ENCODE measurements around the gene LZTR1. TPM values are rescaled to one million over a fixed set of nuclear protein-coding genes. Genes with fewer than 3 reads are reported as not detected.

LZTR1 gene
- total RNA-seq, 1 donor from 2014 or later: 21.9 TPM

DNA sequence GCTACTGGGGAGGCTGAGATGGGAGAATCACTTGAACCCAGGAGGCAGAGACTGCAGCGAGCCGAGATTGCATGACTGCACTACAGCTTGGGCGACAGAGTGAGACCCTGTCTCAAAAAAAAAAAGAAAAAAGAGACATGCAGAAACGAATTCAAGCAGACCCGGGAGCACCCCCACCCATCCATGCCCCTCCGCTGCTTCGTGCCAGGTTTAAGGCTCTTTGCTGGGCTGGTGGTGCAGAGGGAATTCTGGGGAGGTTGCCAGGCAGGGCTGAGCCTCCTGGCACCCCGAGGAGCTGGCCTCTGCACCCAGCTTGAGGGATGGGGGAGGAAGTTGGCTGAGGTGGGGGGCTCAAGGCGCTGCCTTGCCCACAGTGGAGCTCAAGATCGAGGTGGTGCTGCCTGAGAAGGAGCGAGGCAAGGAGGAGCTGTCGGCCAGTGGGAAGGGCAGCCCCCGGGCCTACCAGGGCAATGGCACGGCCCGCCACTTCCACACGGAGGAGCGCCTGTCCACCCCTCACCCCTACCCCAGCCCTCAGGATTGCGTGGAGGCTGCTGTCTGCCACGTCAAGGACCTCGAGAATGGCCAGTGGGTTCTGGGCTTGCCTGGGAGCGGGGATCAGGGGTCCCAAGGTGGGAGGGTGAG, 9.0 kb upstream of the LZTR1 start:
- H3F3A ChIP-seq (ENCODE audit: low read depth): peaks cover 46% of the 10 kb centered on the region
- H3K27me3 ChIP-seq: no peaks in the 10 kb centered on the region
- no peaks in the 10 kb centered on the region for H3K79me2 ChIP-seq (ENCODE audit: low read depth)
- no peak overlapping the region for H3K4me3 ChIP-seq
- no peaks in the 10 kb centered on the region for H3K9me3 ChIP-seq (ENCODE audit: low read depth)
- H3K27ac Mint-ChIP-seq: no peak overlapping the region
- no peaks in the 10 kb centered on the region for H3K36me3 Mint-ChIP-seq
- no peak for TF ChIP-seq EZH2 (IDR thresholded peaks at IDR 0.05)
- TF ChIP-seq EZH2phosphoT487 (IDR thresholded peaks at IDR 0.05): no peak
- TF ChIP-seq, protein P1, sequence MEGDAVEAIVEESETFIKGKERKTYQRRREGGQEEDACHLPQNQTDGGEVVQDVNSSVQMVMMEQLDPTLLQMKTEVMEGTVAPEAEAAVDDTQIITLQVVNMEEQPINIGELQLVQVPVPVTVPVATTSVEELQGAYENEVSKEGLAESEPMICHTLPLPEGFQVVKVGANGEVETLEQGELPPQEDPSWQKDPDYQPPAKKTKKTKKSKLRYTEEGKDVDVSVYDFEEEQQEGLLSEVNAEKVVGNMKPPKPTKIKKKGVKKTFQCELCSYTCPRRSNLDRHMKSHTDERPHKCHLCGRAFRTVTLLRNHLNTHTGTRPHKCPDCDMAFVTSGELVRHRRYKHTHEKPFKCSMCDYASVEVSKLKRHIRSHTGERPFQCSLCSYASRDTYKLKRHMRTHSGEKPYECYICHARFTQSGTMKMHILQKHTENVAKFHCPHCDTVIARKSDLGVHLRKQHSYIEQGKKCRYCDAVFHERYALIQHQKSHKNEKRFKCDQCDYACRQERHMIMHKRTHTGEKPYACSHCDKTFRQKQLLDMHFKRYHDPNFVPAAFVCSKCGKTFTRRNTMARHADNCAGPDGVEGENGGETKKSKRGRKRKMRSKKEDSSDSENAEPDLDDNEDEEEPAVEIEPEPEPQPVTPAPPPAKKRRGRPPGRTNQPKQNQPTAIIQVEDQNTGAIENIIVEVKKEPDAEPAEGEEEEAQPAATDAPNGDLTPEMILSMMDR (IDR thresholded peaks at IDR 0.05): no peak
- H3K4me3 Mint-ChIP-seq: peak overlapping the region; percentile 33
- H2AFZ ChIP-seq (replicated peaks): no peak overlapping the region
- H3K27me3 Mint-ChIP-seq (ENCODE audit: insufficient read depth, low read depth): peaks cover 23% of the 10 kb centered on the region
- no peak overlapping the region for H3K4me2 ChIP-seq
- peaks cover 45% of the 10 kb centered on the region for H3K4me1 ChIP-seq
- DNase-seq (ENCODE audit: low spot score): no peak
- H4K20me1 ChIP-seq (ENCODE audit: low read depth): peaks cover 8% of the 10 kb centered on the region
- peaks cover 27% of the 10 kb centered on the region for H3K4me1 Mint-ChIP-seq
- no peak overlapping the region for H3K27ac ChIP-seq
- no peak overlapping the region for H3K9ac ChIP-seq
- no peaks in the 10 kb centered on the region for H3K36me3 ChIP-seq
- H3K9me3 Mint-ChIP-seq: no peaks in the 10 kb centered on the region

DNA sequence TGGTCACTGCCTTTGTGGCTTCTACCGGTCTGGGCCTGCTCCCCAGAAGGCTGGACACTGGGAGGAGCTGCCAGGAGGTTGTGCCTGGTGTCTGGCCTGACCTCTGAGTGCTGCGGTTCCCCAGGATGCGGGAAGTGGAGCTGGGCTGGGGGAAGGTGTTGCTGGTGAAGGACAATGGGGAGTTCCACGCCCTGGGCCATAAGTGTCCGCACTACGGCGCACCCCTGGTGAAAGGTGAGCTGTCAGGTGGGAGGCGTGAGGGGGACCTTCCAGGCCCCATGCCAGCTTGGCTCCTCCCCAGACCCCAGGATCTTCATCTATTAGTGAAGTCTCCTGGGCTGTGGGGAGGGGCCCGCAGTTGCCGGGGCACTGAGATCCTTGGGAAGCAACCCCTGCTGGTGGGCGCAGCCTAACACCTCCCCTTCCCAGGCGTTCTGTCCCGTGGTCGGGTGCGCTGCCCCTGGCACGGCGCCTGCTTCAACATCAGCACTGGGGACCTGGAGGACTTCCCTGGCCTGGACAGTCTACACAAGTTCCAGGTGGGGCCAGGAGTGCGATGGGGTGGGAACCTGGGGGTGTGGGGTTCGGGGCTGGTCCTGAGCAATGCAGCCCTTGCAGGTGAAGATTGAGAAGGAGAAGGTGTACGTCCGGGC, 8.3 kb upstream of the LZTR1 start:
- DNase-seq (ENCODE audit: low spot score): no peak
- Histone ChIP-seq H3K4me1 (peaks cover 38% of the 10 kb centered on the region), H3K9me3 (ENCODE audit: low read depth) (no peaks in the 10 kb centered on the region), H3K4me3 (no peak overlapping the region), H4K20me1 (ENCODE audit: low read depth) (peaks cover 8% of the 10 kb centered on the region), H3K36me3 (no peaks in the 10 kb centered on the region), H3K79me2 (ENCODE audit: low read depth) (no peaks in the 10 kb centered on the region), H3K27me3 (no peaks in the 10 kb centered on the region), H3K27ac (no peak overlapping the region), H3K4me2 (no peak overlapping the region), H2AFZ (replicated peaks) (no peak overlapping the region), H3K9ac (no peak overlapping the region), H3F3A (ENCODE audit: low read depth) (peaks cover 42% of the 10 kb centered on the region)
- no peak for TF ChIP-seq EZH2 (IDR thresholded peaks at IDR 0.05)
- TF ChIP-seq EZH2phosphoT487 (IDR thresholded peaks at IDR 0.05): no peak
- TF ChIP-seq, protein P1 (IDR thresholded peaks at IDR 0.05): no peak
- no peaks in the 10 kb centered on the region for H3K36me3 Mint-ChIP-seq
- H3K4me1 Mint-ChIP-seq: peaks cover 21% of the 10 kb centered on the region
- H3K4me3 Mint-ChIP-seq: no peak overlapping the region
- no peaks in the 10 kb centered on the region for H3K9me3 Mint-ChIP-seq
- peaks cover 25% of the 10 kb centered on the region for H3K27me3 Mint-ChIP-seq (ENCODE audit: insufficient read depth, low read depth)
- H3K27ac Mint-ChIP-seq: peak overlapping the region; percentile 53

DNA sequence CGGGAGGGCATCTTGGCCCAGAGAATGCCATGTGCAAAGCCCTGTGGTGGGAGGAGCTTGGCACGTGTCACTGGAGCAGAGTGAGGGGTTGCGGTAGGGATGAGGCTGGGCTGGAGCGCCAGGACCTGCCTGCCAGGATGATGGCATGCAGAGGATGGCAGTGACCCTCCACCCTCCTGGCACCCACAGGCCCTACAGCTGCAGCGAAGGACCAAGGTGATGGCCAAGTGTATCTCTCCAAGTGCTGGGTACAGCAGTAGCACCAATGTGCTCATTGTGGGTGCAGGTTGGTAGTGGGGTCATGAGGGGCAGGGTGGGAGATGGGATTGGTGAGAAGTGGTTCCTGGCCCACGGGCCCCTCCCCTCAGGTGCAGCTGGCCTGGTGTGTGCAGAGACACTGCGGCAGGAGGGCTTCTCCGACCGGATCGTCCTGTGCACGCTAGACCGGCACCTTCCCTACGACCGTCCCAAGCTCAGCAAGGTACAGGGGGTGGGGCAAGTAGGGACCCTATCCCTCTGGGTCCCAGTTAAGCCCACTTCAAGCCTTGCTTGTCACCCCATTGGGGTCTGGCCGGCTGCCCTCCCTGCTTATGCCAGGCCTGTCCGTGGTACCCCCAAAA, 7.7 kb upstream of the LZTR1 start:
- Histone ChIP-seq H3K9ac (no peak overlapping the region), H3K4me3 (no peak overlapping the region), H3K36me3 (no peaks in the 10 kb centered on the region), H3K79me2 (ENCODE audit: low read depth) (no peaks in the 10 kb centered on the region), H3K9me3 (ENCODE audit: low read depth) (no peaks in the 10 kb centered on the region), H2AFZ (replicated peaks) (no peak overlapping the region), H3F3A (ENCODE audit: low read depth) (peaks cover 42% of the 10 kb centered on the region), H3K4me1 (peaks cover 35% of the 10 kb centered on the region), H3K4me2 (no peak overlapping the region), H4K20me1 (ENCODE audit: low read depth) (peaks cover 8% of the 10 kb centered on the region), H3K27me3 (no peaks in the 10 kb centered on the region), H3K27ac (no peak overlapping the region)
- H3K27ac Mint-ChIP-seq: peak overlapping the region; percentile 53
- H3K4me3 Mint-ChIP-seq: no peak overlapping the region
- peaks cover 23% of the 10 kb centered on the region for H3K4me1 Mint-ChIP-seq
- no peak for TF ChIP-seq EZH2phosphoT487 (IDR thresholded peaks at IDR 0.05)
- TF ChIP-seq, protein P1 (IDR thresholded peaks at IDR 0.05): no peak
- H3K27me3 Mint-ChIP-seq (ENCODE audit: insufficient read depth, low read depth): peaks cover 25% of the 10 kb centered on the region
- no peaks in the 10 kb centered on the region for H3K36me3 Mint-ChIP-seq
- no peaks in the 10 kb centered on the region for H3K9me3 Mint-ChIP-seq
- no peak for DNase-seq (ENCODE audit: low spot score)
